T-helper 1 cell (primary cell): Measurements from ENCODE around the gene L2HGDH.
"Not testable (repeated sequence)": the region's sequence is repeated elsewhere in the genome, so short reads cannot be mapped to it uniquely, and the experiment has no call there.

ENCODE experiments used
- DNase-seq, 5 donors: peaks; one replicate each; pipeline ENCODE4 v3.0.0-alpha.2; 2012 to 2020
- total RNA-seq, 4 donors: gene quantifications; one replicate each; lab custom pipeline; 2026; lab: John Stamatoyannopoulos, UW

L2HGDH gene
- 3.6 to 6.4 (median 3.9) reads per million in 4 donors for total RNA-seq

GRCh38 chr14:50311972-50312733 is at the start of gene L2HGDH, which contains the start of gene DMAC2L:
Gene L2HGDH (minus strand): TSS chr14:50312229. CDS start chr14:50312150, 79 bp downstream.
Gene DMAC2L (plus strand): TSS chr14:50312324. CDS start chr14:50321488, 9,164 bp downstream.
- peak; percentile 78 to 96 (median 83) for DNase-seq

- no peak for DNase-seq
Measured at GRCh38 chr14:50360851-50361250, 48.8 kb upstream of the L2HGDH start.

GRCh38 chr14:50360093-50360492 is 48.1 kb upstream of the L2HGDH start:
- DNase-seq: no peak

- no peak for DNase-seq
Measured at GRCh38 chr14:50359631-50360030, 47.6 kb upstream of the L2HGDH start.

- DNase-seq: no peak
Measured at GRCh38 chr14:50357753-50358395, 45.8 kb upstream of the L2HGDH start.

GRCh38 chr14:50357124-50357523 is 45.1 kb upstream of the L2HGDH start:
- no peak for DNase-seq

- DNase-seq: not testable (repeated sequence)
Measured at GRCh38 chr14:50356283-50356682, 44.3 kb upstream of the L2HGDH start.

- no peak for DNase-seq
Measured at GRCh38 chr14:50355692-50356091, 43.7 kb upstream of the L2HGDH start.

- no peak for DNase-seq
Measured at GRCh38 chr14:50354527-50354926, 42.5 kb upstream of the L2HGDH start.

- no peak for DNase-seq
Measured at GRCh38 chr14:50353126-50353525, 41.1 kb upstream of the L2HGDH start.

- DNase-seq: no peak
Measured at GRCh38 chr14:50352584-50352983, 40.6 kb upstream of the L2HGDH start.

GRCh38 chr14:50350975-50351374 is 38.9 kb upstream of the L2HGDH start:
- no peak for DNase-seq

GRCh38 chr14:50348933-50349332 is 36.9 kb upstream of the L2HGDH start:
- no peak for DNase-seq

GRCh38 chr14:50347521-50347920 is 35.5 kb upstream of the L2HGDH start:
- DNase-seq: no peak

- no peak for DNase-seq
Measured at GRCh38 chr14:50345846-50346422, 33.9 kb upstream of the L2HGDH start.

GRCh38 chr14:50344876-50345563 is 33.0 kb upstream of the L2HGDH start:
- DNase-seq: no peak

GRCh38 chr14:50344116-50344775 is 32.2 kb upstream of the L2HGDH start:
- DNase-seq: peak in 1 of 5 donors; percentile 78

- no peak for DNase-seq
Measured at GRCh38 chr14:50343434-50343833, 31.4 kb upstream of the L2HGDH start.

GRCh38 chr14:50342221-50343078 is 30.4 kb upstream of the L2HGDH start:
- DNase-seq: peak in 1 of 5 donors; percentile 9

- DNase-seq: no peak
Measured at GRCh38 chr14:50340963-50341362, 28.9 kb upstream of the L2HGDH start.

- DNase-seq: no peak
Measured at GRCh38 chr14:50340045-50340444, 28.0 kb upstream of the L2HGDH start.
